ENCODE measurements around the gene LRRC23.

DNA sequence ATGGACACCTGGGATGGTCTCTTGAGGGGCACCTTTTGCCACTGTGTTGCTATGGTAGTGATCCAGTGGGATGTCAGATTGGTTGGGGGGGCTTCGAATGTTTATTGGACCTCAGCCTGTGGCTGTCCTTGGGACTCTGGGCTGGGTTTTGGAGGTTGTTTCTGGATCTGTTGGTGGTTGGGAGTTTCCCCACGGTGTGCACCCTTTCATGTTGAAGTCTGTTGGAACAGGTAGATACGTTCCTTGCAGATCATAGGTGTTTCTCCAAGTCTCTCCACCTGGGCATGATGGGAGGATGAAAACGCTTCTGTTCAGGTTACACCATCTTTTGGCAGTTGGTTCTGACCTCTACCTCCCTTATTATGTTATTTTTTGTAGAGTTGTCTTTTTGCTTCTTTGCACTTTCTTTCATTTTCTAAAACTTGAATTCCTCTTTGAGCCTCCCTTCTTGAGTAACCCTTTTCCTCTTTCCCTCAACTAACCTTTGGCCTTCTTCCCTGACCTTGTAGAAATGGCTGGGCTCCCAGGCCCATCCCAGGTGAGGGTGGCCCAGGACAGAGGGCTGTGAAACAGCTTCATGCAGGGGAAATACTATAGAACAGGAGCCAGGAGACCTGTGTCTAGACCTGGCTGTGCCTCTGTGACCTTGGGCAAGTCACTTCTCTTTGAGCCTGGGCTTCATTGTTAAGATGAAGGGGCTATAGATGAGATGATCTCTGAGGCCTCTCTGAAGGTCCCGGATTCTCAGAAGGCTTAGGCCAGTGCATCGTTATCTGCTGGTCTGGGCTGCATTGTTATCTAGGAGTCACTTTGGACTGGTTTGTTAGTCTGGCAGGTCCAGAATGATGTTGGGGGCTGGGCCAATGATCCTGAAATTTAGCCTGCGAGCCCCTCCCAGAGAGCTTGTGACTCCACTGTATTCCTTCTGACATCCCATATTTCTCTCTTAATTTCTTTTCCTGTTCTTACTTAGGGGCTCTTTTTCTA, 25.1 kb downstream of the LRRC23 start:
- TF ChIP-seq POLR2A (IDR thresholded peaks at IDR 0.05): no peak
- no peak for TF ChIP-seq CTCF (IDR thresholded peaks at IDR 0.05)
- no peak for TF ChIP-seq EP300 (IDR thresholded peaks at IDR 0.05)

Measured in sigmoid colon (tissue), 4 donors.